Body of pancreas (tissue), 4 donors: ENCODE results near the gene LRRC41. TPM values are rescaled to one million over a fixed set of nuclear protein-coding genes. Genes with fewer than 3 reads are reported as not detected.

Experiments used
- ATAC-seq: fragments of 150-250 bp; one replicate; pipeline ENCODE4 v1.9.1; 2016
- DNase-seq, 4 donors: peaks; one replicate each; pipeline ENCODE4 v3.0.0-alpha.2; 2019
- H3K27ac ChIP-seq, 4 donors: fragments of 200-600 bp; sonication (generic); 1 replicate in 3 of 4; 2 replicates in 1 of 4; pipeline versions ENCODE4 v1.5.1 to v1.6.1; 2016 to 2019; ENCODE audit warnings: mild to moderate bottlenecking in 1 of 4, mixed read lengths in 1 of 4, moderate library complexity in 1 of 4
- H3K27me3 ChIP-seq, 2 donors: fragments of 200-600 bp; sonication (generic); one replicate each; pipeline ENCODE4 v1.6.0; 2016; ENCODE audit warnings: mild to moderate bottlenecking in 1 of 2
- H3K36me3 ChIP-seq, 2 donors: fragments of 200-600 bp; sonication (generic); replicated peaks in 1 of 2; 2 replicates each; pipeline ENCODE4 v1.5.1; 2016; ENCODE audit warnings: low read depth in 2 of 2; ENCODE audit not compliant: insufficient read depth in 1 of 2
- H3K4me1 ChIP-seq: fragments of 200-600 bp; sonication (generic); one replicate; pipeline ENCODE4 v1.6.0; 2016
- H3K4me3 ChIP-seq, 2 donors: fragments of 200-600 bp; sonication (generic); 1 replicate in 1 of 2; 2 replicates in 1 of 2; pipeline ENCODE4 v1.5.1; 2016 to 2019
- H3K9me3 ChIP-seq, 3 donors: fragments of 200-600 bp; sonication (generic); 1 replicate in 2 of 3; 2 replicates in 1 of 3; pipeline ENCODE4 v1.5.1; 2016
- CTCF ChIP-seq, 7 experiments: fragments of 450-650 bp in 4 of 7; fragments of 200-600 bp in 3 of 7; sonication (generic) in 3 of 7; IDR thresholded peaks; one replicate each; pipeline ENCODE4 v1.5.1; 2016 to 2019; ENCODE audit warnings: antibody characterized with exemption in 7 of 7
- POLR2A ChIP-seq, 3 donors: fragments of 450-650 bp; IDR thresholded peaks; one replicate each; pipeline ENCODE4 v1.6.1; 2016; ENCODE audit warnings: antibody characterized with exemption in 3 of 3, mild to moderate bottlenecking in 2 of 3
- WGBS, 2 donors: methylation state at CpG; one replicate each; pipeline ENCODE4 v1.1.5; 2017; 5-methylcytosine and 5-hydroxymethylcytosine counted together
- intact Hi-C: fragments of 100-400 bp; cut with DNase I; formaldehyde crosslinking; loops from one replicate; pipeline ENCODE4 v1.15.1; 2023
- total RNA-seq, 2 donors: library from RNA; depleted of rRNA; stranded (reverse); fragments of >200 nt; gene quantifications; one replicate each; pipeline ENCODE4 v1.1.0, GENCODE V29; 2016

LRRC41 gene
- total RNA-seq, 2 donors from 2014 or later = 36.6 to 59.0 TPM

GRCh38 chr1:46256523-46256922, 46.9 kb downstream of the LRRC41 start:
- H3K36me3 ChIP-seq = no peaks in the 10 kb centered on the region
- 87 to 92% methylated on average over 2 of the region's 2 CpGs for WGBS, 2 donors
- no peaks in the 10 kb centered on the region for H3K9me3 ChIP-seq
- intact Hi-C loops = no loop called here
- no peak overlapping the region for H3K27ac ChIP-seq
- no peaks in the 10 kb centered on the region for H3K27me3 ChIP-seq
- TF ChIP-seq POLR2A (IDR thresholded peaks at IDR 0.05) (no peak), CTCF (IDR thresholded peaks at IDR 0.05) (no peak)
- ATAC-seq (no peak), DNase-seq (no peak)
- no peak overlapping the region for H3K4me3 ChIP-seq
- no peaks in the 10 kb centered on the region for H3K4me1 ChIP-seq

- no peak overlapping the region for H3K4me3 ChIP-seq
- no peaks in the 10 kb centered on the region for H3K9me3 ChIP-seq
- no peaks in the 10 kb centered on the region for H3K27me3 ChIP-seq
- WGBS, 2 donors = 92 to 93% methylated on average over 5 of the region's 5 CpGs
- DNase-seq (no peak), ATAC-seq (no peak)
- intact Hi-C loops = no loop called here
- no peak overlapping the region for H3K27ac ChIP-seq
- H3K4me1 ChIP-seq = no peaks in the 10 kb centered on the region
- H3K36me3 ChIP-seq = no peaks in the 10 kb centered on the region
- no peak for TF ChIP-seq CTCF (IDR thresholded peaks at IDR 0.05)
- no peak for TF ChIP-seq POLR2A (IDR thresholded peaks at IDR 0.05)
Measured at GRCh38 chr1:46254668-46255067, 48.7 kb downstream of the LRRC41 start.

DNA sequence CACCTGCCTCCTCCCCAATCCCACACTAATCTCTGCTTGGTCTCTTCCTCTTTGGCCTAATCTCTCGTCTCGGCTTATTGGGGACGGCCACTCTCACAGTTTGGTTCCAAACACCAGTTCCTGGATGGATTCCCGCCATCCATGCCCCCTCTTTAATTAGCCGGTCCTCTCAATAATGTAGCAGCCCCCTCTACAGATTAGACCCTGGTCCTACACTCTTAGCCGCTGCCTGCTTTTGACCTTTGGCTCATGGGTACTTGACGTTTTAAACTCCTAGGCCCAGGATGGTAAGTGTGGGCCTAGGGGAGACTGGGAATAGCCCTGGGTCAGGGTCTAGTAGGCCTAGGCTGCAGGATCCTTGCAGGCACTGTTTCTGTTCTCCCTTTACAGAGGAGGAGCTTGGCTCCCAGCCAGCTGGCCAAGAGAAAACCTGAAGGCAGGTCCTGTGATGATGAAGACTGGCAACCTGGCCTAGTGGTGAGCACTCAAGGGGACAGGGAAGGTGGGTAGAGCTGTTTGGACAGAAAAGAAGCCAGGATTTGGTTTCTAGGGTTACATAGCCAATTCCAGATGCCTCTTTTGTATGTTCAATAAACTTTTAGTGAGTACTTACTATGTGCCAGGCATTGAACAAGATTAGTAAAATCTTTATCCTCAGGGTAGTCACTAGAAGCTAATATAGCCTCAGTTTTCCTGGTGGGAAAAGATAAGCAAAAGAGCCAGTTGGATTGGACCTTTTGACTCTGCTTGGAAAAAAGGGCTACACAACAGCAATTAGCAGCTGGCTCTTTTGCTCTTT, 55.1 kb downstream of the LRRC41 start:
- DNase-seq = peak; percentile 10 to 42 (median 36)
- intact Hi-C loops = no loop called here
- Histone ChIP-seq H3K4me3 (no peak overlapping the region), H3K9me3 (no peaks in the 10 kb centered on the region), H3K27ac (no peak overlapping the region), H3K4me1 (peaks cover 12% of the 10 kb centered on the region), H3K27me3 (no peaks in the 10 kb centered on the region), H3K36me3 (no peaks in the 10 kb centered on the region)
- WGBS, 2 donors = 7 to 9% methylated on average over 5 to 7 of the region's 7 CpGs
- ATAC-seq = no peak
- no peak for TF ChIP-seq CTCF (IDR thresholded peaks at IDR 0.05)
- TF ChIP-seq POLR2A (IDR thresholded peaks at IDR 0.05) = no peak

DNA sequence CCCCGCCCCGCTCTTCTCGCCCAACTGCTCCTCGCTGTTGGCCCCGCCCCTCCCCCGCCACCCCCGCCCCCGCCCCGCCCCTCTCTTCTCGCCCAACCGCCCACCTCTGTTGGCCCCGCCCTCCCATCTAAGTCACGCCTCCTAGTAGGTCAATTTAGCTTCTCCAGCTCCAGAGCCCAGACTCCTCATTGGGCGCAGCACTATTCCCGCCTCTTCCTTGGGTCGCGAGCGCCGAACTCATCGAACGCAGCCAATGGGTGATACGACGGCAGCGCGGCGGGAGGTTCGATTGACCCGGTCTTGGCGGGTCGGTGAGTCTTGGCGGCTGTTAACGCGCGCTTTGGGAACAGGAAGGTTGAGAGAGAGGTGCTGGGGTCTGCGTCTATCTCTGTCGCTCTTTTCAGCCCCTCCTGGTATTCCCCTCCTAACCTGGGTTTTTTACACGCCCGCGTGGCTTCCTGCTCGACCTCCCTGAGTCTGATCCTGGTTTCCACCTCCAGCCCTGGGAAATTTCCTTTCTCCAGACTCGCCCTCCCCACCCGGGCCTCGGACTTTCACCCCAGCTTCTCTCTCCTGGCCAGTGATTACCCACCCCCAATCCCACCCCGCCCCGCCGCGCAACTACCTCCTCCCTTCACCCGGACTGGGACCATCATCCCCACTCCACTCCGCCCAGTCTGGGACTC, 55.8 kb downstream of the LRRC41 start, which contains the start of gene RAD54L:
Gene RAD54L, plus strand, starts transcription at position 328 of the 686 bp plus-strand sequence. CDS start 643 bp downstream, outside the sequence.
- intact Hi-C loops = no loop called here
- Histone ChIP-seq H3K27ac (peak within 1 kb of the TSS; percentile 33 to 85 (median 82)), H3K36me3 (no peaks in the 10 kb centered on the region), H3K4me1 (peaks cover 12% of the 10 kb centered on the region), H3K9me3 (no peaks in the 10 kb centered on the region), H3K27me3 (no peaks in the 10 kb centered on the region), H3K4me3 (peak within 1 kb of the TSS; percentile 31 to 37)
- no peak for TF ChIP-seq POLR2A (IDR thresholded peaks at IDR 0.05)
- ATAC-seq (peak; percentile 97), DNase-seq (peak; percentile 99)
- 1 to 7% methylated on average over 17 to 48 of the region's 49 CpGs for WGBS, 2 donors
